HG03196 (cell line): ENCODE measurements around the gene FAM9C.
"Not testable (repeated sequence)": the region's sequence is repeated elsewhere in the genome, so short reads cannot be mapped to it uniquely, and the experiment has no call there.

Experiments
- ATAC-seq: cut with Tn5 transposase; IDR thresholded peaks from one replicate; pipeline ENCODE4 v1.9.1; 2021; ENCODE audit not compliant: unreplicated experiment

The FAM9C gene

DNA sequence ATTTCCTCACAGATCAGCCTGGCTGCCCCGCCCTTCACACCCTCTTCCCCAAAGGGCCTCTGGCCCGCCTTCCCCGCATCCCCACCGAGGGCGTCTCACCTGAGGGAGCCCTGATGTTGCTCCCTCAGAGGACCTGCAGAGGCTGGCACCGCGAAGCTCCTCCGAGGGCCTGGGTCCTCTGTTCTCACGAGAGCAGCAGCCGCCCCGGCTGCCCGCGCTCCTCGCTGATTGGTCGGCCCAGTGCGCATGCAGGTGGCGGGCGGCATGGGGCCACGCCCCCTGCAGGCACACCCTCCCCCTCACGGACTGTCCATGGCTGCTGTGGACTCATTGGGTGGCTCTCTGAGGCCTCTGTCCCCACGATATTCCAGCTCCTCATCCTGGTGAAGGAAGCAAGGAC lies at the start of gene FAM9C:
Gene FAM9C (minus strand): TSS at position 180 of the 400 bp plus-strand sequence. CDS start 831 bp downstream, outside the sequence.
- no peak for ATAC-seq

DNA sequence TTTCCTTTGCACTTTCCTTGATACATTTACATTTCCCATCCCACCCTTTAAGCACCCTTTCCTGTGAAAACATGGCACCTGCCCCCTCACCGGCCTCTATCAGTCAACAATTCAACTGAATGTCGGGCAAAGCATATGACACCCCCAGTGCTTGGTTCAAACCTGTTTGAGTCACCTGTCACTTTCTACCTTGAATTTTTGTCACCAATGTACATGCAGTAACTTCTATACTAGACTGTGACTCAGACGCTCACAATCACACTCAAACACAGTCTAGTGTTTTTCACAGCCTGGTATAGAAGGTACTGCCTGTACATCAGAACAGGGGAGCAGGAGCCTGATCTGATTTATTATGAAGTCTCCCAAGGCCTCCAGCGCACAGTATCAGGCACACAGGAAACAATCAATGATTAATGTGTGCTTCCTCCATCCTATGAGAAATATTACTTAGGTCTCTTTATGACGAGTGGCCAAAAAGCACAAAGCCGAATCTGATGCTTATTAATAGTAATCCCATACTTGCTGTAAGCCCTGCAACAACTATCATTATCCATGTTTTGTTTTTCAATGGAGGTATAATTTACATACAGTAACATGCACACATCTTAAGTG lies 49.2 kb upstream of the FAM9C start:
- ATAC-seq: no peak

DNA sequence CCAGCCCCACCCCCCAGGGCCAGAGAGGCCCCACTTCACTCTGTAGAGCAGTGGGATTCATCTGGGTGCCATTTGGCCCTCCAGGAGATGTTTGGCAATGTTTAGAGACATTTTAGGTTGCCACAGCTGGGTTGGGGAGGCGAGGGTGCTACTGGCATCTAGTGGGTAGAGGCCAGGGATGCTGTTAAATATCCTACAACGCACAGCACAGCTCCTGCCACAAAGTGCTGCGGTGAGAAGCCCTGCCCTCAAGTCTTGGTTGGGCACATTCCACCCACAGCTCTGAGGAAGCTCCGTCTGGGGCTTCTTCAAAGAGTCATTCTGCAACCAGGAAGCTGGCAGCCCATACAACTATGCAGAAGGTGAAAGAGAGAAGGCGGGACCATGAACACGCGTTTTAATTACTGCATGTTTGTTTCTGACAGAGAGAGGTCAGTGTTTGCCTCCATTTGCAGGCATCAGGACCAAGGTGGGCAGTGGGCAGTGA lies 48.1 kb upstream of the FAM9C start:
- peak; percentile 64 for ATAC-seq

DNA sequence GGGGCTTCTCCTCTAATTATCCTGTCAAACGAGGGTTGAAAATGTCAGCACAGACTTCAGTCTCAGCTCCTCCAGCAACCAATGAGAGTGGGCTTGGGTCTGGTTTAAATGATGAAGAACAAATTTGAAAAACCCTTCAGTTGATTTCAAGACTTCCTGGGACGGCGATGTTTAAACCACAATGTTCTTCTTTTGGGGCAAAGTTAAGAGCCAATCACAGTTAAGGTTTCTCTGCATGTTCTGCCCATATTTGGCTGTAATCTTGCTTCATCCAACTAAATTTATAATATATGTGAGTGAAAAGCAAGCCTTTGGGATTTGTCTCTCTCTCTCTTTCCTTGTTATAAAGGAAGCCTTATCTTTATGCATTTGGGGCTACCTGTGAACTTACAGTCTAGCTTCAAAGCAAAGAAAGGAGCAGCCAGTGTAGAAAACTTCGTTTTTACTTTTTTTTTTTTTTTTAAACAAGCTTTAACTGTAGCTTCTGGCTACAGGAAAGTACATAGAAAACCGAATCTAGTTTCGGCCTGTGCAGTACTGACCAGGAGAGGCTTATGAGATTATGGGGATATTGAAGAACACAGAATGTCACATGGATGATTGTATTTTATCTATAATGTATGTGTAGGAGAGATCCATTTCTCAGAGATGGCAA lies 46.8 kb upstream of the FAM9C start:
- ATAC-seq: no peak

DNA sequence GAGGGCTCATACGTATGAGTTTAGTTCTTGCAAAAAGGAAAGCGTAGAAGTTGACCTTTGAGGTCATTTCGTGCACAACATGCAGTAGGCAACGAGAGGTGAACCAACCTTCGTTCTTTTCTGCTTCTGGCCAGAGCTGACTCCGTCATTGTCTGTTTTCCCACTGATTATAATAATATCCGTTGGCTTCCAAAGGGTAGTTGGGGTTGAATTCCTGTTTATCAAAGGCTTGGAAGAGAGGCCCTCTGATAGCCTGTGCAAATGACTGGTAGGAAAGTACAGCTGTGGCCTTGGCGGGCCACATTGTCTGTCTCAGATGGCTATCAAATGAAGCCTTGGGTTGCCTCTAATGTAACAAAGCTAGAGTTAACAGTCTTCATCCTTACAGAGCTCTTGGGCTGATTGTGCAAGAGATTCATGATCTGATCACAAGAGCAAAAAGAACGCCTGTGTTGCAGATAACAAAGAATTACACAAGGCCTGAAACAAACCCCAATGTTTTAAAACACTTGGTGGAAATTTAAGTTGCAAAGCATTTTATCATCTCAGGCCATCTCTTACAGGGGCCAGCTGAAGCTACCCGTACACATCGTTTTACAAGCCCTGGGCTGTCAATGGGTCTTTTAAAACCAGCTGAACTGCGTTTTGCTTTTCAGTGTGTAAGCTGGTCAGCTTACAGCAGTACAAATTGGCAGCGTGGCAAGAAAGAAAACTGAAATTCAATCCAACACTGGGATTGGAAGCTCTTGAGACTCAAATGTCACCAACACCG lies 46.1 kb upstream of the FAM9C start:
- ATAC-seq: no peak

DNA sequence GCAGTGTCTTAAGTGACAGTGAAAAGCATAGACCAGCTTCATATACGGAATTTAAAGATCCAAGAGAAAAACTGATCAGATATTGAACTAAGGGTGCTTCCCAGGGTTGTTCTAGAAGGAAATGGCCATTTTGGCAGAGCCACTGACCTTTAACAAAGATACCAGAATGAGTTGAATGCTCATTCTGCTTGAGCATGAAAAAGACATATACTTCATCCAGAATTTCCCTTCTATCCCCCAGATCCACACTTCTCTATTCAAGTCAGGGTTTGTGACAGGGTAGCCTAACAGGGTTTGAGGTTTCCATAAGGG lies 45.6 kb upstream of the FAM9C start:
- no peak for ATAC-seq

DNA sequence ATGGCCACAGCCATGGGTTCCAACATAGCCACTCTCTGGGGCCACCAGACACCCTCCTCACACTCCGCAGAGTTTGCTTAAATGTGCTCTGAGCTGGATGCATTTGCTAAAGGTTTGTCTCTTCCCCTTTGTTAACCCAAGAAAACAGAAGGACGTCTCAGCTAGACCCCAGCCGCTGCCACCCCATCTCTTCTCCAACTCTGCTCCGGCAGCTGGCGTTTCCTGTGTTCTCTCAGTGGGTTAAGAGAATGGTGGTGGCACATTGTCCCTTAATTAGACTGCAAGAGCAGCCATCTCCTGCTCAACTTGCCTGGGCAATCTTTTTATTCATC lies 43.7 kb upstream of the FAM9C start:
- no peak for ATAC-seq

DNA sequence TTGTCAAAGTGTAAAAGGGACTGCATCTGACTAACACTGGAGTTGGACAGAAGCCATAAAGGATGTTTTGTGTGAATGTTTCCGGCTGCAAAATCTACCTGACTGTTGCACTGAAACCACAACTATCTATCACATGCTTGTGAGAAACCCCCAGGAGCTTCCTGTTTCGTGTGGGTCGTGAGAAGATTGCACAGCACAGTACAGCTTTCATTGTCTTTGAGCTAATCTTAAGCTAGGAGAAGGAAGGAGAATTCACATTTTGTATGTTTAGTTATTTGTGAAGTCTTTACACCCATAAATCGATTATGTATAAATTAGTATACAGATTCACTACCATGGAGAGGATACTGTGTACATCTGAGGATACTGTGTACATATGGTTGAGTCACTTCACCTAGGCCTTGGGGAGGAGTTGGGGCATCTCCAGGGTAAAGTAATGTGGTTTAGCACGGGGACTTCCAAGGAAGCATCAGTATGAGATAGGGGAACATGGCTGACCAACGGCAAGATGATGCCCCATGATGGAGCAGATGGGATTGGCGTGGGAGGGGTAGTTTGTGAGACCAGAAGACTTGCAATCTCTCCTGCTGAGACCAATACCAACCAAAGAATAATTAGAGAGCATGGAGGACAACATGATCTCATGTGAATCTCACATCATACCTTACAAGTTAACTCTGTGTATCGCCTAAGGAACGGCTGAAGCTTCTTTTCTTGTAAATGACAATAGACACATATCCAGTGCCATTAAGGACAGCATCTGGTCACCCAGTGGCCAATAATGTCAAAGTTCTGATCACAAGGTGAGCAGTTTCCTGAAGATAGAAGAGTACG lies 43.1 kb upstream of the FAM9C start:
- peak; percentile 56 for ATAC-seq

DNA sequence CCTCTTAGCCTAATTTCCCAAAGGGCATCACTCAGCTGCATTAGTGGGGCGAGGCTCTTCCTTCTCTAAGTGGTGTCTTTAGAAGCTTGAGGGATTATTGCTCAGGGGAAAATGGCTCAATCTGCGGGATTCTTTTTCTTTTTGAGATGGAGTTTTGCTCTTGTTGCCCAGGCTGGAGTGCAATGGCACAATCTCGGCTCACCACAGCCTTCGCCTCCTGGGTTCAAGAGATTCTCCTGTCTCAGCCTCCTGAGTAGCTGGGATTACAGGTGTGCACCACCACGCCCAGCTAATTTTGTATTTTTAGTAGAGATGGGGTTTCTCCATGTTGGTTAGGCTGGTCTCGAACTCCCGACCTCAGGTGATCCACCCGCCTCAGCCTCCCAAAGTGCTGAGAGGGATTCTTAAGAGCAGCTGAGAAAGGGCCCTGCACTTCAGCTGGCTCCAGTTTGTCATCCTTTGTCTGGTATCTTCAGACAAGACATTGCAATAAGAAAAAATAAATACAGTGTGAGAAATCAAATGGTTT lies 42.4 kb upstream of the FAM9C start:
- ATAC-seq: not testable (repeated sequence)

DNA sequence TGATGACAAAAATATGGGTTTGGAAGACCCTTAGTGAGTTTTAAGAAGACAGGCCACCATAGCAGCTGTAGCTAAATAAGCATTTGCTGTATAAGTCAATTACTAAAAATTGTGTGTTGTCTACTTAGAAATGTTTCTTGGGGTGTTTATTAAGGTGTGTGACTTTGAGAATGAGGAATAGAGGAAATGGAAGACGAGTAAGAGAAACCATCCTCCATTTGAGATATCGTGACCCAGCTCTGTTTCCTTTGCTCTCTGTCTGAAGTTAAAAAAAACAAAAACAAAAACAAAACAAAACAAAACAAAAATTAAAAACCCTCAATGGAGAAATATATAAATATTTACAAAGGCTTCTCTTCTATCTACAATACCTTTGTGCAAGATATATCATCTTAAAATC lies 41.7 kb upstream of the FAM9C start:
- no peak for ATAC-seq

DNA sequence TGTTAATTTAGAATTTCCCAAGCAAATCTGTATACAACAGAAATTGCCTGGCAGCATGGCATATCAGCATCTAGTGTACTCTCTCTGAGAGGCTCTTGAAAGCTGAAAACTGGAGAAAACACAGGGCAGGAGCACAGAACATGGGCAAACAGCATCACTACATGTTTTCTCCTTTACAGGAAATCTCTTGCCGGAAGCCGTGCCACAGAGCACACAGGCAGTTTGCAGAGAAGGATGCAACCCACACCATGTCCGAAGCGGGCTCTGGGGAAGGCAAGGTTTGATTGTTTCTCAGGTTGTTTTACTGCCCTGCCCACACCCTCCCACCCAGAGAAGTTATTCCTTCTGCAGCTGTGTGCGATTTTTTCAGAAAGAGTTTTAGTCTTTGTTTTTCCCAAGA lies 41.1 kb upstream of the FAM9C start:
- ATAC-seq: peak; percentile 39

DNA sequence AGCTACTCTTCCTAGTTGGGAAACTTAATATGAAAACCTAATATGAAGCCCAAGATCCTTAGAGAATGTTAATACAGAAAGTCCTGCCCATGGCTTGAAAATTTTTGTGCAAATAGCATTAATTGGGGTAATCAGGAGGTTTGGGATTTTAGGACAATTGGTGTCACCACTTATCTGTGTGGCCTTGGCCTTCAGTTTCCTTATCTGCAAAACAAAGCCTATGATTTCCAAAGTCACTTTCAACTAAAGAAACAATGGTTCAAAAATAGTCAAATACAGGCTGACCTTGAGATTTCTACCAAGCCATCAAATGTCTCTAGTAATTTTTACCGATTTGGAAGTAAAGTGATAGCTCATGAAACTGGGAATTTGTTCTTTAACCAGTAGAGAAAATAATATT lies 40.2 kb upstream of the FAM9C start:
- ATAC-seq: no peak

DNA sequence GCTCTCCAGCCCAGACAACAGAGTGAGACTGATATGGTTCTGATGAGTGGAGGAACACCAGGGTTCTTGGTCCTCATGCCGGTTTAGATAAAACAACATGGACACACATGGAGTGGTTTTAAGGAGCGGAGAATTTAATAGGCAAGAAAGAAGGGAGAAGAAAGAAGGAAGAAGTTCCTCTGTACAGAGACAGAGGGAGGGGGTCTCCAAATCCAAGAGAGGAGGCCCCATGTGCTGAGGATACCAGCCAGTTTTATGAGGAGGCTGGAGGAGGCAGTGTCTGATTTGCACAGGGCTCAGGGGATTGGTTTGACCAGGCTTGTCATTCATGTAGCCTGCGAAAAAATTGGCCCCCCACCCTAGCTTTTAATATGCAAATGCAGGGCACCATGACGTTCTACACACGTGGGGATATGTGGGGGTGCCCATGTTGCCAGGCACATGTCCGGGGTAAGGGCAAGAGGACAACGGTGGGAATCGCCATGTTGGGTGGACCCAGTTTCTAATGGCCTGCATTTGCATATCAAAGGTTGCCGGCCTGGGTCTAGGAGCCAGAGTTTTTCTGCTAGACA lies 39.4 kb upstream of the FAM9C start:
- ATAC-seq: not testable (repeated sequence)

DNA sequence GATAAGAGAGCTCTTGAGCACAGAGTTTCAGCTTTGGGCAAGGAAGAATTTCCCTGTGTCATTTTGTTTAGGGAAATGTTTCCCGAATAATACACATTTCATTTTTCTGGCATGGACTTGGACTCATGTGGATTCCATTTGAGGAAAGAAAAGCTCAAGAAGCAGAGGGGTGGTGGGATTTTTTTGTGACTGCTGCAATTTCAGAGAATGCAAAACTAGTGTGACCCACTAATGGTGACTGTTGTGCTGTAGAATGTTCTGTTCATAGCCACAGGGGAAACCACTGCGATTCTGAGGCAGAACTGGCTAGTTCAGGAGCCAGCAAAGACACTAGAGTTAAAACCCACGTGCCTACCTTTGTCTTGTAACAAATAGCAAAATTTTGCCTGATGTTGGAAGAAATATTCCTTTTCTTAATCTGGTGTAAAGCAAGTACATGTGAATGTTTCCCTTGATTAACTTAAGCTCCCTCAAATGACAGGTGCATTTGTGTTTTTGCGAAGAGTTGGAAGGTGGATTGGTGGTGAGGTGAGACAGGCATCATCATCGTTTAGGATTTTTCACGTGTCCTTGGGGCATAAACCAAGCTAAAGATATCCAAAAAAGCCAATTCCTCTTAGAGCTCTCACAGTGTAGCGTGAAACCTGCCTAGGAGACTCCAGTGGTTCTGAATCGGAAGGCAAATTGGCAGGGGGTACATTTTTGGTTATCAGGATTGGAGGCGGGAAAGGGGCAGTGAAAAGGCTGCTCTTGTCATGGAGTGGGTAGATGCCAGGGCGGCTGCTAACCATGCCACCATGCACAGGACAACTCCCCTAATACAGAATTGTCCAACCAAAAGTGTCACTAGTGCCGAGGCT lies 38.0 kb upstream of the FAM9C start:
- ATAC-seq: no peak

DNA sequence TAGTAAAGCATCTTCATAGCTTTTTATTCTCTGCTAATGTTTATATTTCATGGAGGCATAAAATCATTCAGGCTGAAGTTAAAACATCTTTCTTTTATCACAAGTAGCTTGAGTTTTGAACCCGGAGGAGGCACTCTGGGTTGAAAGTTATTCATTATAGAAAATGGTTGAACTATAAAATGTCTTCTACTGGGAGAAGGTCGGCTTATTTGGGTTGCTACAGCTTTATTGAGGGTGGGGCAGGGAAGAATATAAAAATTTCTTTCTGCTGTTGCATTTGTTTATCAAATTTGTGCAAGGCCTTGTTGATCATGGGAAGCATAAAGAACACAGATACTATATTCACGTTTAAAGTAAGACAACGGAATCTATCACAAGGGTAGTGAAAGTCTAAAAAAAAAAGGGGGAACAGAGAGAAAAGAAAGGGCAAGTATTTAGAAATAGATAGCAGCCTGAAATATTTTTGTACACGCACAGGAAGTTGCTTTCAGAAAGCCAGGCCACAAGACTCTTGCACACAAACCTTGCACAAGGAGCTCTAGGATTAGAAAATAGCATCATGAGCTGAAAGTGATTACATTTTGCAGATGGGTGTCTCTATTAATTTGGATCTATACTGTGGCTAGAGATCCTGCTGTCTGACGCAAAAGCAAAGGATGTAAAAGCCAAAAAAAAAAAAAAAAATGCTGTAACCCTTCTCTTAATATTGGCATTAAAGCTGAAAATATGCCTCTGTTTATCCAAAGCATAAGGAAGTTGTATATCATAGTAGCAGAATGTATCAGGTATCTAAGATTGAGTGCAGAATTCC lies 37.2 kb upstream of the FAM9C start:
- ATAC-seq: no peak

DNA sequence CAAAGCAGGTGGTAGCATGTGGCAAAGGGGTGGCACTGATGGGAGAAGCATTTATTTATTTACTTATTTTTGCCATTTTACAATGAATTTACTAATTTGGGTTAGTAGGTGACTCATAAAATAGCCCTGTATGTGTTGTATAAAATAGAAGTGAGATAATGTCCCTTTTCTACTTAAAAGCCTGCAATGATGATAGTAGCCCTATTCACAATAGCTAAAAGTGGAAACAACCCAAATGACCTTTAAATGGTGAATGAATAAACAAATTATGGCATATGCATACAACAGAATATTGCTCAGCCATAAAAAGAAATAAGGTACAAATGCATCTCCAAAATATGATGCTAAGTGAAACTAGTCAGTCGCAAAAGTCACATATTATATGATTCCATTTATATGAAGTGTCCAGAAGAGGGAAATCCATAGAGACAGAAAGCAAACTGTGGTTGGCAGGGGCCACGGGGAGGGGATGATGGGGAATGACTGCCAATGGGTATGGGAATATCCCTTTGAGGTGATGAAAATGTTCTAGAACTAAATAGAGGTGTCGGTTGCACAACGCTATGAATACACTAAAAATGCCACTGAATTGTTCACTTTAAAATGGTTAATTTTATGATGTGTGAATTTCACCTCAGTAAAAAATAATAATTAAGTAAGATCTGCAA lies 35.8 kb upstream of the FAM9C start:
- ATAC-seq: no peak

DNA sequence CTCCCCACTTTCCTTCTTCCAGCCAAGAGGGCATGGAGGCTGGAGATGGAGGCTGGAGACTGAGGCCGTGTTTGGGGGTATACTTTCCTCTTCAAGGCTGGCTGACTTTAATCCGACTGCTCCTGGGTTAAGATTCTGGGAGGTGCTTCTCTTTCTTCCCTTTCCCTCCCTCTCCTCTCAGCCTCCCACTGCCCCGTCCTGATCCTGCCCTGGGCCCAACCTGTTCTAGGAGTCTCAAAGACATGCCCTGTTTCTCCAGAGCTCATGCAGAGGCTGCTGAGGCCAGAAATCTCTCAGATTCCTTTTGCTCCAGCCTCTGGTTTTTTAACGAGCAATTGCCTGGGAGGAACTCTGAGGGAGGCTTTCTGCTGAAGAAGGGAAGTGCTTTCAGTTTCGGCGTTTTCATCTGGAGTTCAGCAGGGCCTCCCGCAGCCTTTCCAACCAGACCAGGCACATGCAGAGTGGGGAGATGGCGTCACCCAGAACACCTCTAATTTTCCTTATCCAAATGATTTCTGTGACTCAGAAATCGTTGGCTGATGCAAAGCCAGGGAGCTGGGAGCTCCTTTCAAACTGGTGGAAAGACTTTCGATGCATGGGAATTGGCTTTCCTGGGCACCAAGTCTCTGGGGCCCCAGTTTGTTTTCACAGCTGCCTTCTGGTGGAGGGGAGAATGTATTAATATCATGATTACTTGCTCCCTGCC lies 34.5 kb upstream of the FAM9C start:
- no peak for ATAC-seq

DNA sequence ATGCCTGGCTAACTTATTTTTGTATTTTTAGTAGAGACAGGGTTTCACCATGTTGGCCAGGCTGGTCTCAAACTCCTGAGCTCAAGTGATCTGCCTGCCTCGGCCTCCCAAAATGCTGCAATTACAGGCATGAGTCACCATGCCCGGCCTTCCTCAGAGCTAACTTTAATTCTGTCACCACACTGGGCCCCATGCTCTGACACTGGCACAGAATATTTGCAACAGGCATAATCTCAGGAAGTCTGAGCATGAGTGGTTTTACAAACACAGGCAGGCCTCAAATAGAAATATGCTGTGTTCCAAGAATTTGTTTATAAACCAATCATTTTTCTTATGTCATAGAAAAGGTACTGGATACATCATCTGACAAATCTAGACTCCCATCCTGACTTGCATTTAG lies 32.7 kb upstream of the FAM9C start:
- no peak for ATAC-seq
